Prostate gland (tissue), 2 donors: ENCODE measurements around the gene PRKAR1B. TPM values are rescaled to one million over a fixed set of nuclear protein-coding genes. Genes with fewer than 3 reads are reported as not detected.

ENCODE experiments used
- DNase-seq: peaks from one replicate; pipeline ENCODE4 v3.0.0-alpha.2; 2019; ENCODE audit warnings: low spot score
- H3K27ac ChIP-seq, 2 donors: fragments of 200-600 bp; sonication (generic); 2 replicates each; pipeline ENCODE4 v1.5.1; 2017 to 2019
- H3K27me3 ChIP-seq: fragments of 200-600 bp; sonication (generic); replicated peaks from 2 replicates; pipeline ENCODE4 v1.5.1; 2019; ENCODE audit not compliant: insufficient read depth
- H3K36me3 ChIP-seq, 2 donors: fragments of 200-600 bp; sonication (generic); 1 replicate in 1 of 2; 2 replicates in 1 of 2; pipeline versions ENCODE4 v1.5.1 to v1.8.1; 2017 to 2019
- H3K4me1 ChIP-seq: fragments of 200-600 bp; sonication (generic); replicated peaks from 2 replicates; pipeline ENCODE4 v1.5.1; 2019
- H3K4me3 ChIP-seq, 2 donors: fragments of 200-600 bp; sonication (generic); 2 replicates each; pipeline ENCODE4 v1.5.1; 2017 to 2019
- H3K9me3 ChIP-seq: fragments of 200-600 bp; sonication (generic); 2 replicates; pipeline ENCODE4 v1.5.1; 2017
- POLR2A ChIP-seq: fragments of 450-650 bp; IDR thresholded peaks from one replicate; pipeline ENCODE4 v1.6.1; 2016; ENCODE audit warnings: antibody characterized with exemption, mild to moderate bottlenecking
- POLR2AphosphoS5 ChIP-seq: sonication (generic); formaldehyde crosslinking; IDR thresholded peaks from one replicate; pipeline ENCODE4 v1.6.1; 2017; ENCODE audit warnings: antibody characterized with exemption
- WGBS: methylation state at CpG from one replicate; pipeline ENCODE4 v1.1.5; 2018; 5-methylcytosine and 5-hydroxymethylcytosine counted together
- intact Hi-C: fragments of 100-400 bp; cut with DNase I; formaldehyde crosslinking; loops from one replicate; pipeline ENCODE4 v1.14.2; 2022
- total RNA-seq, 2 donors: library from RNA; depleted of rRNA; stranded (reverse); fragments of >200 nt; gene quantifications; one replicate each; pipeline ENCODE4 v1.1.0, GENCODE V29; 2016
- TF ChIP-seq, protein P1 (sequence below), 4 experiments: fragments of 200-600 bp in 2 of 4; fragments of 450-650 bp in 2 of 4; sonication (generic) in 2 of 4; IDR thresholded peaks; 1 replicate in 3 of 4; 2 replicates in 1 of 4; pipeline ENCODE4 v1.5.1; 2016 to 2019; ENCODE audit warnings: antibody characterized with exemption in 4 of 4, mild to moderate bottlenecking in 2 of 4, moderate library complexity in 2 of 4

PRKAR1B gene
- total RNA-seq, 2 donors from 2014 or later = 20.2 to 44.8 TPM

DNA sequence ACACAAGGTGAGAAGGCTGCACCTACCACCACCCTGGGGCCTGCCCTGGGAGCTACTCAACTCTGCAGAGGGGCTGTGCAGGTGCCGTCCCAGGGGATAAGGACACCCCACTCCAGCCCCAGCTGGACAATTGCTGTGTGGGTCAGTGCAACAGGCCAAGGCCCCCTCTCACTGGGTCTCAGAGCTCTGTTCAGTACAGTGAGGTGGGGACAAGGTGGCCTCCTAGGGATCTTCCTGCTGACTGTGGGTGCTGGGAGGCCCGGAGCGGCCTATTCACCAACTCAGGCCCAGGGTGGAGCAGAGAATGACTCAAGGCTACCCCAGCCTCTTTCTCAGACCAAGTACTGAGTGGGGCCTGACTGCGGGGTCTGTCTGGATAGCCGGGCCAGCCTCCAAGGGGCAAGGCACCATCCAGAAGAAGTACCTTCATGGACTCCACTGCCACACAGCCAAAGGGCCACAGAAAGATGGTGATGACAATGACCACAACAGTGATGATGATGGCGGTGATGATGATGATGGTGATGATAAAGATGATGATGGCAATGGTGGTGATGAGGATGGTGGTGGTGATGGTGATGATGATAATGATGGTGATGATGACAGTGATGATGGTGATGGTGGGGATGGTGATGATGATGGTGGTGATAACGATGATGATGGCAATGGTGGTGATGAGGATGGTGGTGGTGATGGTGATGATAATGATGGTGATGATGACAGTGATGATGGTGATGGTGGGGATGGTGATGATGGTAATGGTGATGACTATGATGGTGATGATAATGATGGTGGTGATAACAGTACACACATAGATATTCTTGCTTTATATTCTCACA lies 60.4 kb downstream of the PRKAR1B start:
- Histone ChIP-seq H3K27me3 (no peaks in the 10 kb centered on the region), H3K4me1 (peaks cover 5% of the 10 kb centered on the region), H3K36me3 (no peaks in the 10 kb centered on the region), H3K27ac (no peak overlapping the region), H3K9me3 (no peaks in the 10 kb centered on the region), H3K4me3 (no peak overlapping the region)
- TF ChIP-seq, protein P1, sequence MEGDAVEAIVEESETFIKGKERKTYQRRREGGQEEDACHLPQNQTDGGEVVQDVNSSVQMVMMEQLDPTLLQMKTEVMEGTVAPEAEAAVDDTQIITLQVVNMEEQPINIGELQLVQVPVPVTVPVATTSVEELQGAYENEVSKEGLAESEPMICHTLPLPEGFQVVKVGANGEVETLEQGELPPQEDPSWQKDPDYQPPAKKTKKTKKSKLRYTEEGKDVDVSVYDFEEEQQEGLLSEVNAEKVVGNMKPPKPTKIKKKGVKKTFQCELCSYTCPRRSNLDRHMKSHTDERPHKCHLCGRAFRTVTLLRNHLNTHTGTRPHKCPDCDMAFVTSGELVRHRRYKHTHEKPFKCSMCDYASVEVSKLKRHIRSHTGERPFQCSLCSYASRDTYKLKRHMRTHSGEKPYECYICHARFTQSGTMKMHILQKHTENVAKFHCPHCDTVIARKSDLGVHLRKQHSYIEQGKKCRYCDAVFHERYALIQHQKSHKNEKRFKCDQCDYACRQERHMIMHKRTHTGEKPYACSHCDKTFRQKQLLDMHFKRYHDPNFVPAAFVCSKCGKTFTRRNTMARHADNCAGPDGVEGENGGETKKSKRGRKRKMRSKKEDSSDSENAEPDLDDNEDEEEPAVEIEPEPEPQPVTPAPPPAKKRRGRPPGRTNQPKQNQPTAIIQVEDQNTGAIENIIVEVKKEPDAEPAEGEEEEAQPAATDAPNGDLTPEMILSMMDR (IDR thresholded peaks at IDR 0.05) = no peak
- TF ChIP-seq POLR2AphosphoS5 (no peak), POLR2A (no peak)
- intact Hi-C loops = no loop called here
- WGBS = 98% methylated on average over 6 of the region's 7 CpGs
- DNase-seq = no peak

GRCh38 chr7:665736-666453 lies 61.2 kb downstream of the PRKAR1B start:
- no peak overlapping the region for H3K27ac ChIP-seq
- H3K27me3 ChIP-seq = no peaks in the 10 kb centered on the region
- no peak overlapping the region for H3K4me3 ChIP-seq
- H3K9me3 ChIP-seq = no peaks in the 10 kb centered on the region
- intact Hi-C loops = no loop called here
- H3K36me3 ChIP-seq = no peaks in the 10 kb centered on the region
- H3K4me1 ChIP-seq = peaks cover 5% of the 10 kb centered on the region
- 78% methylated on average over 35 of the region's 35 CpGs for WGBS
- DNase-seq = no peak
- no peak for TF ChIP-seq POLR2A
- TF ChIP-seq, protein P1 (IDR thresholded peaks at IDR 0.05) = no peak
- no peak for TF ChIP-seq POLR2AphosphoS5

GRCh38 chr7:664997-665735 lies 61.9 kb downstream of the PRKAR1B start:
- H3K36me3 ChIP-seq = no peaks in the 10 kb centered on the region
- intact Hi-C loops = no loop called here
- WGBS = 81% methylated on average over 20 of the region's 20 CpGs
- H3K4me3 ChIP-seq = no peak overlapping the region
- no peaks in the 10 kb centered on the region for H3K9me3 ChIP-seq
- H3K27ac ChIP-seq = no peak overlapping the region
- H3K4me1 ChIP-seq = peaks cover 5% of the 10 kb centered on the region
- H3K27me3 ChIP-seq = no peaks in the 10 kb centered on the region
- no peak for DNase-seq
- TF ChIP-seq POLR2AphosphoS5 (no peak), POLR2A (no peak)
- TF ChIP-seq, protein P1 (IDR thresholded peaks at IDR 0.05) = no peak

GRCh38 chr7:664402-664775 lies 62.7 kb downstream of the PRKAR1B start:
- TF ChIP-seq, protein P1 (IDR thresholded peaks at IDR 0.05) = no peak
- Histone ChIP-seq H3K27me3 (no peaks in the 10 kb centered on the region), H3K9me3 (no peaks in the 10 kb centered on the region), H3K4me3 (no peak overlapping the region), H3K4me1 (peaks cover 5% of the 10 kb centered on the region), H3K36me3 (no peaks in the 10 kb centered on the region), H3K27ac (no peak overlapping the region)
- intact Hi-C loops = no loop called here
- DNase-seq = no peak
- 91% methylated on average over 7 of the region's 7 CpGs for WGBS
